HK-2 (cell line): ENCODE data around the gene DPYD.

Experiments
- DNase-seq: peaks from one replicate; pipeline ENCODE4 v3.0.0-alpha.2; 2018; ENCODE audit not compliant: unreplicated experiment

The DPYD gene

DNA sequence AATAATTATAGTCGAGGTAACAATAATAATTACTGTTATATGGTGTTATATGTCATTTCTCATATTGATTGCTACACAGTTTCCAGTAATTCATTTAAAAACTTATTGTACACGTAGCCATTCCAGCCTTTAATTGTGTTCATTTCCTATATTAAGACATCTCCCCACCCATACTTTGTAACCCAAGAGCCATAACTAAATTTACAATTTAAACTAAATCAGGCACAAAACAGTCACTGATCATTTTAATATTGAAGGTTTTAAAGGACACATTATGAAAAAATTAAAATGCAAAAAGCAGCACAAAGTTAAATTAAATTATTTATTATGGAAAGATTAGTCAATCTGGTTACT lies 487.0 kb downstream of the DPYD start:
- no peak for DNase-seq

DNA sequence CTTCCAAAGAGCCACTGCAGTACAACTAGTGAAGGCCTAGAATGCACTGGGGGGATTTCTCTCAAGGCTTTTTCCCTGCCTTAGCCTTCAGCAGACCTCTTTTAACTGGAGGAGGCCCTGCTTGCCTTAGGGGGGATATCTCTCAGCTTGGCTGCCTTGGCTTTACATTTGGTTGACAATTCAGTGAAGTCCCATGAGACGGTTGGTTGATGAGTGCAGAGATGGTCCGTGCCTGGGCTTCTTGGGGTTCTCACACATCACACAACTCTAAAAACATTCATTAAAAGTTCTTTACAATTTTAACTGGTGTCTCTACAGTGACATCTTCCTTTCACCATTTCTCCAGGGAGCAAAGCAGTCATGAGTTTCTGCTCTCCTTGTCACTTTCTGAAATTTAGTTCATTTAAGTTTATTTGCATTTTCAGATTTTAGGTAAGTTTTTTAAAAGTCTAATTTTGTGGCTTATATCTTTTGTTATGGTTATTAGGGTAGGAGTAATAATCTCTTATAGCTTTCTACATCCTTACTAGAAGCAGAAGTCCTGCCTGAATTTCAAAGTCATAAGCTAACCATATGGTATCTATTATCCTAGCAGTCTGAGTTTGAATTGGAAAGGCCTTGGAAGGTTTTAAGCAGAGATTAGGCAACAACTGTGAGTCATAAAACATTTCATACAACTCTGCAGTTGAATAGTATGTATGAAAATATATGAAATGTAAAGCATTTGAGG lies 487.6 kb downstream of the DPYD start:
- no peak for DNase-seq

DNA sequence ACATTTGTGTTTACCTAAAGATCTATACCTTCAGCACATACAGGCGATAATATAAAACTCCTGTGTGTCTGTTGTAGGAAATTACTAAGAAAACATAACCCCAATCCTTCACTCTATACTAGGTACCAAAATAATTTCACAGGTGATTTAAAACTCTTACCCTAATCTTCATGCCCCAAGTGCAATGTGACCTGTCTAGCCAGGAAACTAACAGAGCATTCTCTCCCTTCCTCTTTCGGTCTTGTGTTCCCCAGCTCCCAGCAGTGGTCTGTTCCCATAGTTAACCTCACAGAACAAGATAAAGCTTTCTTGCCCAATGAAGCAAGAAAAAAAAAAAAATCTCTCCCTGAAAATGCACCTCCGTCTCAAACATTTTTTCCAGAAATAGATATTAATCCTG lies 493.5 kb downstream of the DPYD start:
- DNase-seq, result no peak

GRCh38 chr1:97424209-97424608 lies 496.6 kb downstream of the DPYD start:
- DNase-seq, result no peak

- DNase-seq, result no peak
Measured at GRCh38 chr1:97423403-97423802, 497.4 kb downstream of the DPYD start.

DNA sequence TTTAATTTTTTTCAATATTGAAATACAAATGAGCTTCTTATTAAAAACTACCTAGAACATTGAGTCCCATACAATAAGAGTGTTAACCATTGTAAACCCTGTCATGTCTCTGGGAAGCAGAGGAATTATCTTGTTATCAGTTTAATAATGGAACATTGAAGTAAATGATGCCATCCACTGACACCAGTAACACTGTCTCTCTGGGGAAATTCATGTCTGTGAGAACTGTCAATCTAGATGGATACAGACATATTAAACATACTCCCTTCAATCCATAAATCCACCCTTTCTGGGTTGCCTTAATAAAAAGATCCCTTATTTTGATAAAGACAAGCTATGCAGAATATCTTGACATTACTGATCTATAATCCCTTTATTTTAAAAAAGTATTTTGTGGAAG lies 503.2 kb downstream of the DPYD start:
- DNase-seq, result no peak

DNA sequence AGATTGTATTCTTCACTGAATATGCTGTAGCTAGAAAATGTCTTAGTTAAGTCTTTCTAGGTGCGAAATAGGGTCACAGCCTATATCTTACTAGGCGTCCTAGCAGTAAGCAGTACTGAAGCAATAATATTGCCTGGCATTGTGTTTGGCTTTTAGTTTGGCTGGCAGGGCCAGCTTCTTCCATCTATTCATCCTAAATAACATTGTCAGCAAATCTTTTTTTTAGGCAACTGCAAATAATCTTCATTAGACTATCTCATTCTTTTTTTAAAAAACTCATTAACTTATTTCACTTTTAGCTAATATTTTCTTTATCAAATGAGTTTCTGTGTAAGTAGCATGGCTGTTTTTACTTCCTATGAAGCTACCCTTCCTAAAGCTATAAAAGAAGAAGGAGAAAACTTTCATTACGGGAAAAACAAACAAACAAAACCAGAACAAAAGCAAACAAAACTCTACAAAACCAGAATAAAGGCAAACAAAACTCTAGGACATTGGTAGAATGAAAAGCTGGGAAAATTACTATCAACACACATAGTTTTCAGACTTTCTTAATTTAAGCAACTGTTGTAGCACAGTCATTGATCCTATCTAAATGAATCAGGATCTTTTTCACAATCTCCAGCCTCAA lies 506.0 kb downstream of the DPYD start:
- DNase-seq, result no peak

DNA sequence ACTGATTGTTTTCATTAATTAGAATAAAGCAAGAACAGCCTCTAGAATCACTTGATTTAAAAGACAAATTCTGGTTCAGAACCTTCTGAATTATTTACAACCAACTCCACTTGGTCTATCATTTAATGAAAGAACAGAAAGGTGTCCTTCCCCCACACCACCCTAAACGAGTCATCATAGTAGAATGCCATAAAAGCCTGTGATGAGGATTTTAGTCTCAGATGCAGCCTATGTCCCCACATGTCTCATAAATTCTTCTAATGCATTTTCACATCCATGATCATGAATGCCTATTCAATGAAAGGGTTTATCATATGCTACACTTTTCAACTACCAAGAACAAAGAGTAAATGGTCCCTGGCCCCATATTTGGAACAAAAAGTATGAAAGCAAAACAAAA lies 508.1 kb downstream of the DPYD start:
- no peak for DNase-seq

GRCh38 chr1:97412166-97412565 lies 508.7 kb downstream of the DPYD start:
- no peak for DNase-seq

GRCh38 chr1:97396463-97396862 lies 524.4 kb downstream of the DPYD start:
- no peak for DNase-seq

DNA sequence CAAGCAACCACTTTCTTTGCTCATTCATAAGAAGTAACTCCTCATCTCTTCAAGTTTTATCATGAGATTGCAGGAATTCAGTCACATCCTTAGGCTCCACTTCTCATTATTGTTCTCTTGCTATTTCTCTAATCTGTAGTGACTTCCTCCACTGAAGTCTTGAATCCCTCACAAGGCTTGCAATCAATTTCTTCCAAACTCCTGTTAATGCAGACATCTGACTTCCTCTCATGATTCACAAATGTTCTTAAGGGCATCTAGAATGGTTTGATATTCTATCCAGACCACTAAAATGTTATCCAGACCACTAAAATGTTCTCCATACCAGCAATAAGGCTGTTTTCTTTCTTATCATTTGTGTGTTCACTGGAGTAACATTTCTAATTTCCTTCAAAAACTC lies 528.1 kb downstream of the DPYD start:
- DNase-seq, result no peak

GRCh38 chr1:97385536-97386277 lies 535.1 kb downstream of the DPYD start:
- no peak for DNase-seq

DNA sequence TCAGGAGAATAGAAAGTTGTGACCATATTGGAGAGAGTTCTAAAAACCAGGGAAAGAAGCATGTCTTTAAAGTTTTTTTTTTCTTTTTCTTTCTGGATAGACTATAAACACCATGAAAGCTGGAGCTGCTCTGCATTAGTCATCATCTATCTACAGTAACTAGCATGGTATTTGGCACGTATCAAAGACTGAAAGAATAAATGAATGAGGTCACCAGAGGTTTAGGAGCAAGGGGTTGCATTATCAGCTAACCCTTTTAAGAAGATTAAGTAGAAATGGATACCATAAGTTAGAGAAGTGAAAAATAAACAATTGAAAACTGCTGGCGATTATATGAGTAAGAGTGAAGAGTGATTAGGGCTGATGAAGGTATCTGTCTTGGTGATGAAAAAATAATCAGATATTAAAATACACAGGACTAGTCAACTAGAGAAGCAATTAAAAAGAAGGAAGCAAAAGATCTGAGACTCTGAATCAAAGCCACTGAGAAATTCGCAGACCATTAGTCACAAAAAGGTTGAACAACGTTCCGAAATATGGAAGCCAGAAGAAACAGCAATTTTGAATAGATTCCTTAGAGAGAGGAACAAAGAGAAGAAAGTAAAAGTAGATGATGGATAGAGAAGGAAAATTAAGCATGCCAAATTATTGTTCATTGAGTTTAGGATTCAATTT lies 536.4 kb downstream of the DPYD start:
- DNase-seq, result no peak

DNA sequence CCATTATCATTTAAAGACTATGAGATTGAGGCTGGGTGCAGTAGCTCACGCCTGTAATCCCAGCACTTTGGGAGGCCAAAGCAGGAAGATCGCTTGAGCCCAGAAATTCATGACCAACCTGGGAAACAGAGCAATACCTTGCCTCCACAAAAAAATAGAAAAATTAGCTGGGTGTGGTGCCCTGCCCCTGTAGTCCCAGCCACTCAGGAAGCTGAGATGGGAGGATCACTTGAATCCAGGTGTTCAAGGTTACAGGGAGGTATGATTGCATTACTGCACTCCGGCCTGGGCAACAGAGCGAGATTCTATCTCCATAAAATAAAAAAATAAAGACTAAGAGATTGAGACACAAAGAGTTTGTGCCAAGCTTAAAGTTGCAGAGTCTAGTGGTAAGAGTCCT lies 537.0 kb downstream of the DPYD start:
- no peak for DNase-seq

DNA sequence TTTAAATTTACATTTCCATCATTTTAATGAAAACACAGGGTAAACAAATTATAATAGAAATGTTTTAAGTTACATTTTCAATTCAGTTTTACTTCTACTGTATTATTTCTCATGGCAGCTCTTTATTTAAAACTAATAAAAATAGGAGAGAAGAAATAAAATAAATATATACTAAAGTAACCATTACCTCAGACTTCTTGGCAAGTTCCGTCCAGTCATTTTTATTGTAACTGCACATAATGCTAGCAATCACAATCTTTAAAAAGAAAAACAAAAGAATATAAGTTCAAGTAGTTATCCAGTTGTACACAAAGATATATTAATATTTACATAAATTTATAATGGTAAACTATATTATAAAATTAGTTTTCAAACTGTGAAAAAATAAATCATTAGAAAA lies 538.6 kb downstream of the DPYD start:
- DNase-seq, result no peak

GRCh38 chr1:97379387-97380075 lies 541.3 kb downstream of the DPYD start:
- no peak for DNase-seq

GRCh38 chr1:97378596-97378995 lies 542.2 kb downstream of the DPYD start:
- no peak for DNase-seq

GRCh38 chr1:97377432-97378034 lies 543.3 kb downstream of the DPYD start:
- no peak for DNase-seq

DNA sequence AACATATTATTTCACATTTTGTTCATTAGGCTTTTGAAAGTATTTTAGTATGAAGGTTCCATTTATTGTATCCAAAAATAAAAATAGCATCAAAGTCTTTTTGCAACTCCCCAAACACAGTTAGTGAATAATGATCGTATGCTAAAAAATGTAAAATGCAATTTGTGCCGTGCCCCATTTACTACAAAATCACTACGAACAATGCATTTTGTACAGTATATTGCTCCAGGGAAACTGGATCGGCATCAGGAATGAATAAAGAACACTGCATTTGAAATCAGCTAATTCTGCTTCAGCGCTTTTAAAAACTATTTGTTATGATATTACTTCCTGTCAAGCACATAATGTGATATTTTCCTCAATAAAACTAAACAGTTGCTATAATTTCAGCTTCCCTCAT lies 547.8 kb downstream of the DPYD start:
- DNase-seq, result no peak

- DNase-seq, result no peak
Measured at GRCh38 chr1:97372531-97372930, 548.3 kb downstream of the DPYD start.

GRCh38 chr1:97368296-97368695 lies 552.5 kb downstream of the DPYD start:
- DNase-seq, result no peak

DNA sequence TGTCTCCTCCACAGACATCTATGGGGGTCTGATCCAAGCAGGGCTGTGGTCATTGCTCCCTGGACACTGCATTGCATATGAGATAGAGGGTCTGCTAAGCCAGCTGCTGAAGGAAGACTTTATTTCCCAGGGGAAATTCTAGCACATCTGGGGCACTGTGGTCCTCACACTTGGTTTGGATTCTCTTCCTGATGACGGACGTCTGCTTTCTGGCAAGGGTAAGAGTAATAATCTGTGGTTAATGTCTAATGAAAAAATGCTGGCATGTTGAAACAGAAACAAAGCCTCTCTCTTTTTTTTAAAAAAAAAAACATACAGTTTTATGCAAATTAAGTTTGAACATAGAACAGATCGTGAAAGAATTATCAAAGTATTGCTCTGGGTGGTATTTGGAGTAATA lies 553.9 kb downstream of the DPYD start:
- no peak for DNase-seq
